ENCODE measurements around the gene PSD. TPM values are rescaled to one million over a fixed set of nuclear protein-coding genes. Genes with fewer than 3 reads are reported as not detected.

The PSD gene
- total and polyA plus RNA-seq, 9 of the 15 experiments (the other 6 are each of a cell fraction or from before 2014, with no cell fraction given), result 0.11 to 1.7 (median 0.54) TPM; not detected in 2

- TF ChIP-seq RBM25 (IDR thresholded peaks at IDR 0.05; ENCODE audit: low read depth, low read length, severe bottlenecking) (no peak), OTX1 (CRISPR knock-in tag; IDR thresholded peaks at IDR 0.05) (no peak), PTBP1 (IDR thresholded peaks at IDR 0.05; ENCODE audit: low read depth, low read length) (no peak), MAFG (tag; conservative IDR thresholded peaks at IDR 0.05) (no peak), FOXM1 (IDR thresholded peaks at IDR 0.05; ENCODE audit: low read depth) (no peak), FOXM1 (CRISPR knock-in tag; IDR thresholded peaks at IDR 0.05; ENCODE audit: low read depth) (no peak), RNF219 (CRISPR knock-in tag; IDR thresholded peaks at IDR 0.05) (no peak), PATZ1 (CRISPR knock-in tag; IDR thresholded peaks at IDR 0.05; ENCODE audit: borderline replicate concordance) (no peak), ZNF232 (CRISPR knock-in tag; IDR thresholded peaks at IDR 0.05) (no peak), SP1 (CRISPR knock-in tag; IDR thresholded peaks at IDR 0.05) (peak; percentile 21; the same call in 1 of the 2 replicates), CTCF (IDR thresholded peaks at IDR 0.05 in 2 of 3, conservative IDR thresholded peaks at IDR 0.05 in 1 of 3; ENCODE audit: insufficient read depth in 2 of 3, low read depth in 1 of 3, low read length in 3 of 3) (no peak), ARID3A (IDR thresholded peaks at IDR 0.05; ENCODE audit: borderline replicate concordance, low read depth, low read length) (no peak), PHTF2 (CRISPR knock-in tag; IDR thresholded peaks at IDR 0.05) (no peak), EP300 (IDR thresholded peaks at IDR 0.05; ENCODE audit: low read length) (no peak), PHF20 (IDR thresholded peaks at IDR 0.05; ENCODE audit: partially characterized antibody) (no peak), HSF4 (CRISPR knock-in tag; IDR thresholded peaks at IDR 0.05; ENCODE audit: borderline replicate concordance) (no peak), HDAC3 (IDR thresholded peaks at IDR 0.05; ENCODE audit: borderline replicate concordance, partially characterized antibody) (no peak), MAFK (IDR thresholded peaks at IDR 0.05; ENCODE audit: low read length) (no peak), CBFB (CRISPR knock-in tag; IDR thresholded peaks at IDR 0.05) (no peak)
Measured at GRCh38 chr10:102419269-102420180, 940 bp upstream of the PSD start (continued).
